Stimulated activated CD4-positive, alpha-beta T cell treated with anti-CD3 and anti-CD28 coated beads, Interleukin-15, amount 100 ng/mL, for 24 hours (primary cell): ENCODE results near the gene MEIS2.

ENCODE experiments used
- DNase-seq: peaks from one replicate; pipeline ENCODE4 v3.0.0-alpha.2; 2020

MEIS2 gene

DNA sequence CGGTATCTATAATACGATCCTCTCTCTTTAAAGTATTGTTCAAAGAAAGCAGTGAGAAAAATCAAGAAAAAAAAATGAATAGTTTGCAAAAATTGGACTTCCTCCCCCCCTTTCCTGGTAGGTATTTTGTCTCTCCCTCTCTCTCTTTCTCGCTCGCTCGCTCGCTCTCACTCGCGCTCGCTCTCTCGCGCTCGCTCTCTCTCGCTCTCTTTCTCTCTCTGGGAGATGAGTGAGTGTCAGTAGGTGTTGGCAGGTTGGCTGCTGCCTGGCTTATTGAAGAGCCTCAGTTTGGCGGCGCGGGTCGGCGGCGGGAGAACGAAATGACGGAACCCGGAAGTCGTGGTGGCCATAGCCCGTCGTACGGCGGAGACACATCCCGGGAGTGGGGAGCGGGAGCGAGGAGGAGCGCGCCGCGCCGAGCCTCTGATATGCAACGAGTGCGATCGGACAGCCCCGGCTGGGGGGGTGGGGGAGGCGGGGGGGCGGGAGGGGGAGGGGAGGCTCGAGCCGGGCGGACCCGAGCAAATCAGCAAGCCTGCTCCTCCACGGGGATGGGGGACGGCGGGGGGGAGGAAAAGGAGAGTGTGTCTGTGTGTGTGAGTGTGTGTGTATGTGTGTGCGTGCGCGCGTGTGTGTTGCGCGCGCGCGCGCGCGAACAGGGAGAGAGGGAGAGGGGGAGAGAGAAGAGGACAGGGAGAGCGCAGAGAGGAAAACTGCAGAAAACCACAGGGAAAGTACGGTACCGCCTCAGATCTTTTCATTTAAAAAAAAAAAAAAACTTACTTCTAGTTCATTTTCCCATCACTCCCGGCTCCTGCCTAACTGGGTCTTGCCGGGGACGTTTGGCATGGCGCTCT is at the start of gene MEIS2:
TSS of gene MEIS2 (minus strand) at position 441 of the 857 bp plus-strand sequence. CDS start 1,083 bp downstream, outside the sequence.
- DNase-seq, result peak; percentile 67

GRCh38 chr15:37149146-37149545 is 48.8 kb upstream of the MEIS2 start:
- no peak for DNase-seq

DNA sequence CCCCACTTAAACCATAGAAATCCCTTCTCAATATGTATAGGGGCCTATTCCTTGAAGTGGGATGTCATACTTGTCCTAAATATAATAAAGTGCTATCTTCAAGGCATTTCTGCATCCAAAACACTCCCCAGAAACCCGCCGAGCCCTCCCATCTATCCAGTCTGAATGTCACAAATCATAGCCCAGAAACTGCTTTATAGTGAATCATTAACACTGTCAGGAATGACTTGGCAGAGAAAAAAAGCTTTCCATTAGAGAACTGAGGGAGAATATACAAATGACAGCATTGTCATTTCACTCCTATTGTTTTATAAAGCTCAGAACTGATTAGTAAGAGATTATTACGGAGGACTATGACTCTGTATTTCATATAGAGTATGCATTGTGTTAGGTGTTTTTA is 48.4 kb upstream of the MEIS2 start:
- no peak for DNase-seq

DNA sequence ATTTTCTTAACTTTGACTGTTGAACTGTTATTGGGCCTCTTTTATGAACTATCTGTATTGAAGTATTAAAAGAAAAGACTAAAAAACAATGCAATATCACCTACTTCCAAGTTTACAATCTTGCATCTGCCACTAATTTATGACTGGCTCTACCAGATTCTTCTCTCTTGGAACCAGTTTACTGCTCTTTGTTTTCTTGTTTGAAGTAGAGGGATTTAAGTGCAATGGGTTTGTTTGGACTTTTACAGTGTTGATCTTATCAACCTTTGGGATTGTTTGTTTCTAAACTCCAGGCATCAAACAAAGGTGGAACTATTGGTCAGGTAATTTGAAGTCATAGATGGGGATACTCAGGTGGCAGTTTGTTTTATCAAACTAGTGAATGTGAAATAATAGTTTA is 43.0 kb upstream of the MEIS2 start:
- DNase-seq, result no peak

- no peak for DNase-seq
These were observed 42.0 kb upstream of the MEIS2 start for GRCh38 chr15:37142371-37142770.

GRCh38 chr15:37140531-37141058 is 40.2 kb upstream of the MEIS2 start:
- no peak for DNase-seq

- no peak for DNase-seq
These were observed 38.4 kb upstream of the MEIS2 start for GRCh38 chr15:37138591-37139215.

GRCh38 chr15:37137221-37137620 is 36.9 kb upstream of the MEIS2 start:
- DNase-seq, result no peak

GRCh38 chr15:37136666-37137065 is 36.3 kb upstream of the MEIS2 start:
- DNase-seq, result no peak

- DNase-seq, result no peak
These were observed 34.9 kb upstream of the MEIS2 start for GRCh38 chr15:37135225-37135624.

DNA sequence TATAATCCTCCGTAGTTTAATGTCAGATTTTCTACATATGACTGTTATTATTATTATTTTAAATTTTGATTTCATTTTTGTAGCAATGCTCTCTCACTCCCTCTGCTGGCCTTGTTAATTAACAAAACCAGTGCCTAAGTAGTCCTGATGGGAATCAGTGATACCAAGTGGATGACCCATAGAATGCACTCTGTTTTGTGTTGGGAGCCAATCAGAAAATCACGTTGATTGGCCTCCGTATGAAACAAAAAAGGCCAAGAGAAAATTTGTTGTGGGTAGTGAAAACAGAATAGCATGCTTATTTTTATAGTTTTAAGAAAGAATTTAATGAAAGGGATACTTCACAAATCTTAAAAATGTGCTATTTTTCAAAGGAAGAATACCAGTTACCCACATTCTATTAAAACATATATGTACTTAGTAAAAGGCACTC is 34.4 kb upstream of the MEIS2 start:
- DNase-seq, result no peak

DNA sequence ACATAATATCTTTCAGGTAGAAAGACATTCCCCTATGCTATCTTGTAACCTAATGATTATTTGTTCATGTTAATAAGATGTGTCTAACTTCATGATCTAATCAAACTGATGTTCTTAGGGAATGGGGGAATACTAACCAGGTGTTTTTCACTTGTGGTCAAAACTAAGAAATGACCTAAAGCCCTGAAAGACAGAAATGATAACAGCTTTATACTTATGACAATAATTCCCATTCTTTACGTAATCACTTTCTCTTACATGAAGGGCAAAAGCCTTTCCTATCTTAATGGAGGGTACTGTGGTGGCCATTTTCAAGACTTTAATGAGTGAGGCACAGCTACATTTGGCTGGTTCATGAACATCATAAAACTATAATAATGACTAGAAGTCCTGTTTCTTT is 33.9 kb upstream of the MEIS2 start:
- no peak for DNase-seq

- no peak for DNase-seq
These were observed 33.3 kb upstream of the MEIS2 start for GRCh38 chr15:37133602-37134001.

DNA sequence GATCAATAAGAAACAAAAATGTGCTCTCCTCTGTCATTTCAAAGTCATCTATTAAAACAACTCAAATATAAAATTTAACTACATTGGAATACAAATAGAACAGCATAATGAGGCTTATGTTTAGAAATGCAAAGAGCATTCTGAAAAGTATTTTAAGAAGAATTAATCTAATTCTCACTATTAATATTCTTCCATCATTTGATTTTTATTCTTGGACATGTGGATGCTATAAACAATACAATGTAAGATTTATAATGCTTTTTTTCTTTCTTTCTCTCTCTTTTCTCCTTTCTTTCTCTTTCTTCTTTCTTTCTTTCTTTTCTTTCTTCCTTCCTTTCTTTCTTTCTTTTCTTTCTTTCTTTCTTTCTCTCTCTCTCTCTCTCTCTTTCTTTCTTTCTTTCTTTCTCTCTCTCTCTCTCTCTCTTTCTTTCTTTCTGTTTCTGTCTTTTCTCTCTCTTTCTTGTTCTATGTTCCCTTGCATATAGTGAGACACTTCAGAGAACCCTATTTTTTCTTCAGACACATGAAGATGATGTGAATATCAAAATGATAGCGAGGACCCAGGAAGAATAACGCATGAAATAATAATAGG is 32.6 kb upstream of the MEIS2 start:
- DNase-seq, result no peak

- no peak for DNase-seq
These were observed 31.3 kb upstream of the MEIS2 start for GRCh38 chr15:37131621-37132020.

GRCh38 chr15:37130356-37130755 is 30.0 kb upstream of the MEIS2 start:
- DNase-seq, result no peak

GRCh38 chr15:37125143-37125542 is 24.8 kb upstream of the MEIS2 start:
- no peak for DNase-seq

- DNase-seq, result no peak
These were observed 24.0 kb upstream of the MEIS2 start for GRCh38 chr15:37124331-37124730.

- DNase-seq, result no peak
These were observed 22.4 kb upstream of the MEIS2 start for GRCh38 chr15:37122703-37123102.

- no peak for DNase-seq
These were observed 21.1 kb upstream of the MEIS2 start for GRCh38 chr15:37121492-37121891.

DNA sequence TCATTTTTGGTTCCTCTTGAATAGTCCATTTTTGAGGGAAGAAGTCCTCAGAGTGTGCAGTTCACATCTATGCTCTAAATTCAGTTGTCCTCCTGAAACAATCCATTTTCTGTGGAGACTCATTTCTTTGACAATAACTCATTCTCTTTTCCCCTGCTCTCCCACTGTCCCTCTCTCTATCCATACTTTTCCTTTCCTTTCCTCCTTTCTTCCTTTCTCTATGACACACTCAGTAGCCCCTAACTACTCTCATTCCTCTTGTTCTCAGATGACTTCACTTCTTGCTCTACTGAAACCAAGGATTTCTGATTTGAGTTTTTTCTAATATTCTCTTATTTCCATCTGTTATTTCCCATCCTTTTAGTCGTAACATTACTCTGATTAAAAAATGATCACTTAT is 16.7 kb upstream of the MEIS2 start:
- no peak for DNase-seq

DNA sequence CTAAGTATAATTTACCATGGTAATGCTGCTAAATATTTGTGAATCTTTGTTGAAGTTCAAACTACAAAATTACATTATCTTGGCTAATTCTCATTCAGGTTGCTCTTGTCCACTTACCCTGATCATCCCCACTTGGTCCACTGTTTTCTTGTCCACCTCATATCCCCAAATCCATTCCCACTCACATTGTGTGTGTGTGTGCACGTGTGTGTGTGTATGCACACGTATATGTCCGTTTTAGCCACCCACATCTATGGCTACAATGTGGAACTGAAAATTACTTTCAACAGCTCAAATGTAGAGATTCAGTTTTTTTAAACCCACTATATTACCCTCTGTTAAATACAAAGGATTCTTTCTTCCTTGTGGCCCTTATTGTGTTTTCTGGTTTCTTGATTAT is 15.2 kb upstream of the MEIS2 start:
- no peak for DNase-seq

GRCh38 chr15:37112971-37113670 is 12.8 kb upstream of the MEIS2 start:
- DNase-seq, result no peak
